ENCODE data around the gene BARHL1.

DNA sequence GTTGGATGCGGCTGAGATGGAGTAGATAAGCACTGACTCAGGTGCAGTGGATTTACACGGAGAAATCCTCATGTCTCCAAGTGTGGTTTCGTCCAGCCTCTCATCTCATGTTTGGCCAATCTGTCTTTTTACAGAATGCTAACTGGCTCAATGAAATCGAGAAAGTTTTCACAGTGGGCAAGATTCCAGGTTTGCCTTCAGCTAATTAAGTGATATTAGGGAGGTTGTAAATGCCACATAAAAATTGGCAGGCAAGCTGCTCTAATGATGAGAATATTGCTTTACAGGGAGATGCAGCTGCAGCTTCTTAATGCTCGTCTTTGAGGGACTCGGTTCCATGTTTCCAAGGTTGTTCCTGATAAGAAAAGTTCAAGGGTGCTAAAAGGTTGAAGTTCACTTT is 23.7 kb downstream of the BARHL1 start:
- TF ChIP-seq YY1 (IDR thresholded peaks at IDR 0.05; ENCODE audit: insufficient read depth, insufficient read length), result no peak
- no peak for TF ChIP-seq SUZ12 (IDR thresholded peaks at IDR 0.05; ENCODE audit: extremely low read depth, insufficient read depth, insufficient read length)

All from NT2/D1 (cell line).